HG02763 (cell line): ENCODE measurements around the gene SYNGR4.

ENCODE experiments used
- ATAC-seq: cut with Tn5 transposase; IDR thresholded peaks from one replicate; pipeline ENCODE4 v1.9.1; 2021; ENCODE audit warnings: mild to moderate bottlenecking, moderate library complexity; ENCODE audit not compliant: unreplicated experiment

The SYNGR4 gene

DNA sequence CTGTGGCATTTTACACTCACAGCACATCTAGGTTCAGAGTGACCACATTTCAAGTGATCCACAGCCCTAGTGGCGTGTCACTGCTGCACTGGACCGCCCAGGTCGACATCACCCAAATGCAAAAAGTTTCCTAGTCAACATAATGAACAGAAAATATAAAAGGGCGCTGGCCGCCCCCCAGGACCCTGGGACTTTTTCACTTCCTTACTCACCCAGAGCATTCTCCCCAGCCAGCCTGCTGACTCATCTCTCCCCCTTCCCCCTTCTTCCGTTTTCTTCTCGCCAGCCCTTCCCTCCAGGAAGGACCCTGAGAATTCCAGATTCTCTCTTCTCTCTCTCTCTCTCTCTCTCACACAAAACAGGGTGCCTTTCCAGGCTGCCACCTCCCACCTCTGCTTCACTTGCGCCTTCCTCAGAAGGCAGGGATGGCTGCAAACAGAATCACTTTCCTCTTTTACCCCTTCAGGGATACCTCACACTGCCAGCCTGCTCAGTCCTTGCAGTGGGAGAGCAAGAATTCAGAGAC, 60.6 kb downstream of the SYNGR4 start:
- no peak for ATAC-seq
